Epithelial cell of esophagus (primary cell): ENCODE data around the gene MRPS22.
A peak's percentile ranks its signal among the peaks of the same experiment; 100 is the strongest.
"Not testable (repeated sequence)": the region's sequence is repeated elsewhere in the genome, so short reads cannot be mapped to it uniquely, and the experiment has no call there.

ENCODE experiments used
- DNase-seq: peaks from one replicate; pipeline ENCODE4 v3.0.0; 2010; ENCODE audit warnings: low read depth
- H3K4me3 ChIP-seq: 2 replicates; pipeline ENCODE4 v1.5.1; 2011; ENCODE audit warnings: mild to moderate bottlenecking, low read length, control low read depth
- TF ChIP-seq, protein P1 (sequence below): IDR thresholded peaks from 2 replicates; pipeline ENCODE4 v1.5.1; 2011; ENCODE audit warnings: low read depth, mild to moderate bottlenecking, low read length, control low read depth, inconsistent platforms; ENCODE audit not compliant: insufficient read depth; ENCODE audit errors: missing control alignments

Gene MRPS22

DNA sequence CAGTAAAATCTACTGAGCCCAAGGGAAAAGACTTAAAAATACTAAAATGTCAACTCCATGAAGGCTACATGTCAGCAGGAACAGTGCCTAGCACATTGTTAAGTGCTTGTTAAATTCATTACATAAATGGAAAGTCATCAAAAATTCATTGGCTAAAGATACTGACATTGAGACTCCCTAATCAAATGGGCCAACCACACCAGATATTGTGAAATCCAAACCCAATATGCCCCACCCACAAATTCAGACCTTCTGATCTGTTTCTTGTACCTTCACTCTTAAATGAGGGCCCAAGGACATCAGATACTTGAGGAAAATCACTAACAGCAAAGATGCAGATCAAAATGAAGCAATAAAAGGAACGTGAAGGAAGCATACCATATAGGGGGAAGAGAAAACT is 20.7 kb downstream of the MRPS22 start:
- H3K4me3 ChIP-seq, result no peak overlapping the region
- TF ChIP-seq, protein P1, sequence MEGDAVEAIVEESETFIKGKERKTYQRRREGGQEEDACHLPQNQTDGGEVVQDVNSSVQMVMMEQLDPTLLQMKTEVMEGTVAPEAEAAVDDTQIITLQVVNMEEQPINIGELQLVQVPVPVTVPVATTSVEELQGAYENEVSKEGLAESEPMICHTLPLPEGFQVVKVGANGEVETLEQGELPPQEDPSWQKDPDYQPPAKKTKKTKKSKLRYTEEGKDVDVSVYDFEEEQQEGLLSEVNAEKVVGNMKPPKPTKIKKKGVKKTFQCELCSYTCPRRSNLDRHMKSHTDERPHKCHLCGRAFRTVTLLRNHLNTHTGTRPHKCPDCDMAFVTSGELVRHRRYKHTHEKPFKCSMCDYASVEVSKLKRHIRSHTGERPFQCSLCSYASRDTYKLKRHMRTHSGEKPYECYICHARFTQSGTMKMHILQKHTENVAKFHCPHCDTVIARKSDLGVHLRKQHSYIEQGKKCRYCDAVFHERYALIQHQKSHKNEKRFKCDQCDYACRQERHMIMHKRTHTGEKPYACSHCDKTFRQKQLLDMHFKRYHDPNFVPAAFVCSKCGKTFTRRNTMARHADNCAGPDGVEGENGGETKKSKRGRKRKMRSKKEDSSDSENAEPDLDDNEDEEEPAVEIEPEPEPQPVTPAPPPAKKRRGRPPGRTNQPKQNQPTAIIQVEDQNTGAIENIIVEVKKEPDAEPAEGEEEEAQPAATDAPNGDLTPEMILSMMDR, result no peak
- DNase-seq, result no peak

DNA sequence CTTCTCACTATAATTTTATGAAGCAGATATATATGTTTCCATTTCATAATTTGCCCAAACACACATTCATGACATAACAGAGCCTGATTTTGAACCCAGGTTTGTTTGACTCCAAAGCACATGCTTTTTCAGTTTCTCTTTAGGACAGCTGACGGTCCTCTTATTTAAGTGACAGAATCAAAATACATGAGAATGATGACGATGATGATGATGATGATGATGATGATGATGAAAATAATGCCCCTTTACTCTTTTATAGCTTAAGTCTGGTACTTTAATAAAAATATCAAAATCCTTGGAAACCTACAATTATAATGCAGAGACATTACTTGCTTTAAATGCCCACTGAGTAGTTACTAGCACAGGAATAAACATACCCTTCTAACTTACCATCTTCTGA is 30.3 kb downstream of the MRPS22 start:
- TF ChIP-seq, protein P1, result no peak
- no peak for DNase-seq
- H3K4me3 ChIP-seq, result no peak overlapping the region

DNA sequence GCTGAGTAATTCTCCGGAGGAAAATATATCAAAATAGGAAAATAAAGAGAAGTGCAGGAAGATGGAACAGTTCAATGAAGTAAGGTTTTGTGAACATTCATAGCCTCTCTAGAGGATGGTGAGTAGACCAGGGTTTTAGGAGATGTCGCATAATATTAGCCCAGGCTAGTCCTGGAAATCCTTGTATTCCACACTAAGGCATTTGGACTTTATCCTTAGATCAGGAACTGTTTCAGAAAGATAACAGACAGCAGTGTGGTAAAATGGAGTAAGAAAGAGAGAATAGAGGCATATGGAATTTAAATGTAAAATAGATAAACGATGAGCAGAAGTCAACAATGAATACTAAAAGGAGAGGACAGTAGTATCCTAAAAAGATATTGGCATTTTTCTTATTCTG is 33.6 kb downstream of the MRPS22 start:
- no peak overlapping the region for H3K4me3 ChIP-seq
- no peak for DNase-seq
- TF ChIP-seq, protein P1, result no peak

DNA sequence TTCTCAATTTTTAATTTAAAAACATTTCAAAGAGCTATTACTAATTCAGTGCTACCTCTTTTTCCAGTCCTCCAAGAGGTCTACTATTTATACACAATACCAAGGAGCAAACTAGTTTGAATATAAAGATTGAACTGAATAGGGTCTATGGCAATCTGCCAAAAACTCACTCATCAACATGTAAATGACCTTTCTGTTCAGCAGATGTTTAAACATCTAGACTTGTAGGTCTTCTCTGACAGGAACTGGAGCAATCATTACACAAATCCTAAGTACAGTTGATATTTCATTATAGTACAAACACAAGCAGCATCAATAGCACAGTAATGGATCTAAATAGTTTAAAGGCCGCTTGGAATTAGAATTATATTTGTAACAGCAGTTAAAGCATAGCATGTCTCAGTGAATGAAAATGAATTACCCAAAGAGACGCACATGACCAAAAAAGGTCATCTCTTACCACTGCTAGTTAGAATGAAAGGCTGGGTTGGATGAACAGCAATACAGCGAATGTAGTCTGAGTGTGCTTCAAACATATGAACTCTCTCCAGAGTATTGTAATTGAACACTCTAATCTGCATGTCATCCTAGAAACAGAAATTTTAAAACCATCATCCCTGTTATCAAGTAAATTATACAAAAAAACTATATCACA is 34.9 kb downstream of the MRPS22 start:
- peak; percentile 4 for DNase-seq

DNA sequence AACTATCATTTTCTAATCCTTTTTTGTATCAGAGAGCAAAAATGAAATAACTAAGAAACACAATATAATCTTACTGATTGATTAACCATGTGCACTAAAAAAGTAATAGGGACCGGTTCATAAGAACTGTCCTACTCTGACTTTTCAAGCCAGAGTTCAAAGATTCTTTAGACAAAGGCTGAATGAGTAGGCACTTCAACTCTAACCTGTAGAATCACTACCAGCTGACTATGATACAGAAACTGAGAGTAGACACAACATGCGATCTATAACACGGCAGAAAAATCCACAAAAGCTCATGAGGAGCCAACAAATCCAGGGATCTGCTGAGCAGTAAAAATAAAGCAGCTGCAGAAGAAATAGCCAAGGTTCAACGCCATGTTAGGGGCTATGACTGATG is 36.8 kb downstream of the MRPS22 start:
- H3K4me3 ChIP-seq, result no peak overlapping the region
- no peak for DNase-seq
- TF ChIP-seq, protein P1, result no peak

More for the DNA sequence above, 34.9 kb downstream of the MRPS22 start:
- TF ChIP-seq, protein P1, result no peak
- no peak overlapping the region for H3K4me3 ChIP-seq

DNA sequence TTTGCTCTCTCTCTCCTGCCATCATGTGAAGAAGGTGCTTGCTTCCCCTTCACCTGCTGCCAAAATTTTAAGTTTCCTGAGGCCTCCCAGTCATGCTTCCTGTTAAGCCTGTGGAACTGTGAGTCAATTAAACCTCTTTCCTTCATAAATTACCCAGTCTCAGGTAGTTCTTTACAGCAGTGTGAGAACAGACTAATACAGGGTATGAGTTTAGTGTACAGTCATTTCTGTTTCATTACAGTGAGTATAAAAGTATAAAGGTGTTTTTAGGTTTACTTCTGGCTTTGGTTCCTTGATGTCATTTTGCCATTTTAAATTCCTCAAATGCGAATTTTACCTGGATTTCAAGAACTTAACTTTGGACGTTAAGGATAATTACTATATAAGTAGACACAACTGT is 38.5 kb downstream of the MRPS22 start:
- H3K4me3 ChIP-seq, DNase-seq: not testable (repeated sequence)

DNA sequence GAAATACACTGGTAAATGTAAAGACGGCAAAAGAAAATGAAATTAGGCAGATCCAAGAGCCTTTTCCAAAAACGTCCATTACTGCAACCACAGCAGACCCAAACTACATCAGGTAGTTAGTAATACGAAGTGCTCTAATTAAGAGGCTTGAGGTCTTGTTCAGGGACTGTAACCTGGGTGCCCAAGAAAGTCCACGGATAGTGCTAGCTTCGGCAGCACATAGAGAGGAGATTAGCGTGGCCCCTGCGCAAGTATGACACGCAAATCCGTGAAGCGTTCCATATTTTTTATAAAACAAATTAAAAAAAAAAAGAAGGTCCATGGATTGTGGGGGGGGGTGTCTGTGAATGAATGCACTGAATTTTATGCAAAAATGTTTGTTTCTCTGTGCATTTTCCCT is 44.3 kb downstream of the MRPS22 start:
- TF ChIP-seq, protein P1, result no peak
- DNase-seq, result no peak
- H3K4me3 ChIP-seq, result peak overlapping the region; percentile 89
